RPMI7951 (cell line): ENCODE data around the gene CRY1. TPM values are rescaled to one million over a fixed set of nuclear protein-coding genes. Genes with fewer than 3 reads are reported as not detected.
"Not testable (repeated sequence)": the region's sequence is repeated elsewhere in the genome, so short reads cannot be mapped to it uniquely, and the experiment has no call there.

Source experiments
- DNase-seq: peaks from one replicate; pipeline ENCODE4 v3.0.0-alpha.2; 2012; ENCODE audit warnings: low read depth
- total RNA-seq: library from RNA; depleted of rRNA; stranded (reverse); fragments of >200 nt; shearing (Covaris generic); gene quantifications from 2 replicates; pipeline ENCODE4 v1.2.3, GENCODE V29; 2014

CRY1 gene
- total RNA-seq, 1 experiment from 2014 or later: 17.2 TPM

DNA sequence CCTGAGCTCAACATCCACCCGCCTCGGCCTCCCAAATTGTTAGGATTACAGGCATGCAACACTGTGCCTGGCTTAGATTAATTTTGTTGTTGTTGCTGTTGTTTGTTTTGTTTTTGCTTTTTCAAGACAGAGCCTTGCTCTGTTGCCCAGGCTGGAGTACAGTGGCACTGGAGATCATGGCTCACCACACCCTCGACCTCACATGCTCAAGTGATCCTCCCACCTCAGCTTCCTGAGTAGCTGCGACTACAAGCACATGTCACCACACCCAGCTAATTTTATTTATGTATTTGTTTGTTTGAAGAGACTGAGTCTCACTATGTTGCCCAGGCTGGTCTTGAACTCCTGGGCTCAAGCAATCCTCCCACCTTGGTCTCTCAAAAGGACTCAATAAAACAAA is 26.7 kb downstream of the CRY1 start:
- no peak for DNase-seq

DNA sequence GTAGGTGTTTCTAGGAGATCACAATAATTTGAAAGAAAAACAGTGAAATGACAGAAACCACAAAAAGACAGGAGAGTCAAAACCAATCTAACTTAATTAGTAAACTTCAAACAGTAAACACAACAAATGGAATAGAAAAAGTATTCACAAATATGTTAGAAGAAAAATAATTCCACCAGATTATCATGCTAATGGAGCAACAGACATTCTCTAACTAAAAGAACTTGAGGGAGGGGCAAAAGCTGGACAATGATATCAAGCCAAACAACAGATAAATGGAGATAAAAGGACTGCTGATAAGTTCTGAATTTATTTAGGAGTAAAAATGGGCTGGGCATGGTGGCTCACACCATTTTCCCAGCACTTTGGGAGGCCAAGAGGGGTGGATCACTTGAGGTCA is 28.7 kb downstream of the CRY1 start:
- DNase-seq: no peak

DNA sequence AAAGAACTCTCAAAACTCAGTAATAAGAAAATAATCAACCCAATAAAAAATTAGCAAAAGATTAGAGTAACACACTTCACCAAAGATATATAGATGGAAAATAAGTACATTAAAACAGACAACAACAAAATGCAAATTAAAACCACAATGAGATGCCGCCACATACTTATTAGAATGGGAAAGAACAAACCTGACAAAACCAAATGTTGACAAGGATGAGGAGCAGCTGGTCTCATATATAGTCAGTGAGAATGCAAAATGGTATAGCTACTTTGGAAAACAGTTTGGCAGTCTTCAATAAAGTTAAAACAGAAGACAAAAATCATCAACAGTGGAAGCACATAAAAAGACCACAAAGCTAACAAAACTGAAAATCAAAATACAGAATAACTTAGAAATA is 29.1 kb downstream of the CRY1 start:
- DNase-seq: no peak

DNA sequence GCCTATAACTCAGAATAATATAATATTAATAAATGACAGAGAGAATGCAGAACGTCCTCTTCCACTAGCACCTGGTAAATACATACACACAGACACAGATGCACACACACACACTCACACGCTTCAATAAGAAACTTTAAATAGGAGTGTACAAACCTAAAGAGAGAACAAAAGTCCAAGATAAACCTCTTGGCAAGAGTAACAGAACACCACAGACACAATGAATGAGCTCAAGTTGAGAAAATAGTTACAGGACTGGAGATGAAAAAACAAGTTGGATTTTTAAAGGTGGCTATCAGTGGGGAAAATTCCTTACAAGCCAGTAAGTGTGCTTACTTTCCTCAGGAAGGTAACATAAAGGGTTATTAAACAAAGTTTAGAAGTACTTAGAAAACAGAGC is 35.2 kb downstream of the CRY1 start:
- no peak for DNase-seq

DNA sequence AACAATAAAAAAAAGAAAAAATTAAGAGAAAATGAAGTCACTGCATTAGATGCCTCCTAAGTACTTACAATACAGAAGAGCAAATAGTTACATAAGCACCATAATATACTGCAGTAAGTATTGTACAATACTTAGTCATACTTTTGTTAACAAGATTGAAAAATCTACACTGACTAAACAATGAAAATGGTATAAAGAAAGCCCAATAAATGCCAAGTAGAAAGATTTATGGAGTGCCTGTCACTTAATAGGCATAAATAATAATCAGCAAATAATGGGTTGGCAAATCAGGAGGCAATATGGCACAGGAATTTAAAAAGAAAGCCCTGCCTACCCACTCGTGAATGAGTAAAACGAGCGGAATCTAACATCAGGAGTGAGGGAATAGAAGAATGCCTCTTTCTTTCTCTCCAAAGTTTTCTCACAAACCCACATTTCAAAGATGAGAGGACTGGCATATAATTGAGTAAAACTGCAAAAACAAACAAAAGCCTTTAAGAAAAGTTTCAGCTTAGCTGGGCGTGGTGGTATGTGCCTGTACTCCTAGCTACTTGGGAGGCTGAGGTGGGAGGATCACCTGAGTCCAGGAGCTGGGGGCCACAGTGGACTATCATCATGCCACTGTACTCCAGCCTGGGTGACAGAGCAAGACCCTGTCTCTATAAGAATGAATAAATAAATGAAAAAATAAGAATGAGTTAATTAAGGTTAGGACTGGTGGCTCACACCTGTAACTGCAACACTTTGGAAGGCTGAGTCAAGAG is 36.1 kb downstream of the CRY1 start:
- DNase-seq: no peak

DNA sequence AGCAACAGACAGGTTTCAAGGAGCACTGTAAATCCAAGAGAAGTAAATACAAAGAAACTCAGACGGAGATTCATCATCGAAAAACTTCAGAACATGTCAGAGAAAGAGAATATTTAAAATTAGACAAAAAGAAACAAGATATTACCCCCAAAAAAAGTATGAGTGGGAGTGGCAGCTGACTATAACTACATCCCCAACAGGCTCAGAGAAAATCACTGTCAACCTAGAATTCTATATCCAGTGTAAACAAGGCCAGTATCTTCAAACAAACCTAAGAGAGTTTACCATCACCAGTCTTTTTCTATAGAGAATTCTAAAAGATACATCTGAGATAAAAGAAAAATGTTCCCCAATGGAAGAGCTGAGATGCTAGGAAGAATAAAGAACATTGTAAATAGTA is 39.6 kb downstream of the CRY1 start:
- no peak for DNase-seq

DNA sequence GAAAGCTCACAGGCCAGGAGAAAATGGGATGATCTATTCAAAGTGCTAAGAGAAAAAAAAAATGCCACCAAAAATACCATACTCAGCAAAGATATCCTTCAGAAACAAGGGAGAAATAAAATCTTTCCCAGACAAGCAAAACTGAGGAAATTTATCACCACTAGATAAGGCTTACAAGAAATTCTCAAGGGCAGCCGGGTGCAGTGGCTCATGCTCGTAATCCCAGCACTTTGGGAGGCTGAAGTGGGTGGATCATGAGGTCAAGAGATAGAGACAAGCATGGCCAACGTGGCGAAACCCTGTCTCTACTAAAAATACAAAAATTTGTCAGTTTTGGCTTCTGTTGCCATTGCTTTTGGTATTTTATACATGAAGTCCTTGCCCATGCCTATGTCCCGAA is 48.2 kb downstream of the CRY1 start:
- no peak for DNase-seq

DNA sequence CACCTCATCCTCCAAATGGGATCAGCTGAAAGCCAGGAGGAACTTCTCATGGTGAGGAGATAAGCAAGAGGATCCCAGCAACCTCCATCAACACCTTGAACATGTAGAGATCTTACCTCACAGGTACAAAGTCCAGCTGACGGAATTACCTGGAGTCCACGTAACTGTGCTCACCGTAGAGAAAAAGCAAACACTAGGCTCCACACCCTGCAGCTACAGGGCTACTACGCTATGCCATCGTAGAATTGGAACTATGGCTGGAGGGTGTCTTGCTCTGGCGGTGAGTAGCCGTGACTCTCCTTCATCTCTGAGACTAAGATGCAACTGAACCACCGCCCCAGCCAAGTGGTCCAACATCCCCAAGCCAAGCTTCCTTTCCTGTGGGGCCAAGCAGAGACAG is 50.5 kb downstream of the CRY1 start:
- no peak for DNase-seq

DNA sequence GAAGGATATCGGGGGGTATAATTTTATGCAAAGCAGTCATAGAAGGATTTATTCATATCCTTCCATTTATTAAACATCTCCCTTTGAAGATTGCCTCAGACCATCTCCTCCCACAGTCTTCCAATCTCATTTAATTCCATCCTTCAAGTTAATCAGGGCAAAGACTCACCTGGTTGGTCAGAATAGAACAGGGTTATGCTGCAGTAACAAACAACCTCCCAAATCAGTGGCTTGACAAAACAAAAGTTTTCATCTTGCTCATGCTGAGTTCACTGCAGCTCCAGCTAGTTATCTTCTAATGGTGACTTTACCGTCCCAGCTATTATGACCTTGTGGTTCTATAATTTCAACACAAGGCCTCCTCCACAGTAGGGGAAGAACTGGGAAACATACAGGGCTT is 57.6 kb downstream of the CRY1 start:
- DNase-seq: no peak

DNA sequence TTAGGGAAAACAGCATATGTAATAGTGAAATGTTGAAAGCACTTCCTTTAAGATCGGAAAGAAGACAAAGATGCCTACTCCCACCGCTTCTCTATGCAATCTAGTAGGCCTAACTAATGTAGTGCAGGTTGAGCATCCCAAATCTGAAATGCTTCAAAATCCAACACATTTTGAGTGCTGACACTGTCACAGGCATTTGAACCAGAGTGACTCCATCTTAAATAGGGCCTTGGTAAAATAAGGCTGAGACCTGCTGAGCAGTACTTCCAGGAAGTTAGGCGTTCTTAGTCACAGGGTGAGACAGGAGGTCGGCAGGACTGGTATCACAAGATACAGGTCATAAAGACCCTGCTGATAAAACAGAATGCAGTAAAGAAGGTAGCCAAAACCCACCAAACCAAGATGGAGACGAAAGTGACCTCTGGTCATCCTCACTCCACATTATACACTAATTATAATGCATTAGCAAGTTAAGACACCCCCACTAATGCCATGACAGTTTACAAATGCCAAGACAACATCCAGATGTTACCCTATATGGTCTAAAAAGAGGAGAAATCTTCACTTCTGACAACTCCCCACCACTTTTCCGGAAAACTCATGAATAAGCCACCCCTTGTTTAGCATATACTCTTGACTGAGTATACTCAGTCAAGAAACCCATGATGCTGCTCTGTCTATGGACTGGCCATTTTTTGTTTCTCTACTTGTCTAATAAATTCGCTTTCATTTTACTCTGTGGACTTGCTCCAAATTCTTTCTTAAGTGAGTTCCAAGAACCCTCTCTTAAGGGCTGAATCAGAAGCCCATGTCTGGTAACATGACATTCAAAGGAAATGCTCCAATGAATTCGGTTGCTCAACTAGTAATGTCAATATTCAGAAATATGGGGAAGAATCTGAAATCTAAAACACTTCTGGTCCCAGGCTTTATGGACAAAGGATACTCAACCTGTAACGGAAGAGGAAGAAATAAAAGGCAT is 59.3 kb downstream of the CRY1 start:
- no peak for DNase-seq

DNA sequence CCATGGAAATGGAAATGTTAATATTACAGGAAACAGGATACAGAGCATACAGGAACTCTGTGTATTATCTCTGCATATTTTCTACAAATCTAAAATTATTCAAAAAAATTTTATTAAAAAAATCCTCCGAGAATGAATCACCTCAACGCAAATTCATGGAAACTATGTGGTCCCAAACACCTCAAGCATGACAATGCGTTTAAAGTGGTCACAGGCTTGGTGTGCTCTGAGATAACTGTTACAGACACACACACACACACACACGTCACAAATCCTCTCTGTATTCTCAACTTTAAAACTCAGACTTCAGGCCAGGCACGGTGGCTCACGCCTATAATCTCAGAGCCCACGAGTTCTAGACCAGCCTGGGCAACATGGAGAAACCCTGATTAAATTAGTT is 61.1 kb downstream of the CRY1 start:
- DNase-seq: no peak

DNA sequence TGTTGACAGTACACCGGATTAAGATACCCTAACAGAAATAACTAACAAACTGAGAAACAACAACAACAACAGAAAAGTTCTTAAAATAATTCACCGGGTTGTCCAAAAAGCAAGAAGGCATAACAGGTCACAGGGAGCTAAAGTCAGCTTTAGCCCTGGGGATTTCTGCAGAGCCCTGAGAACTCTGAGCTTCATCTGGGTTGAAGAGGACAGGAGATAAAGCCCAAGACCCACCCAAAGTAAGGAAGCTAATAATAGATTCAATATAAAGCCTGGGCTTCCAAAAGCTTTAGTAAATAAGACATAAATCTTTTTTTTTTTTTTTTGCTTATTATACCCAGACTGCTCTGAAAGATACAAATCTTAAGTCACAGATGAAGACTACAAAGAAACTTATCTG is 62.3 kb downstream of the CRY1 start:
- no peak for DNase-seq

DNA sequence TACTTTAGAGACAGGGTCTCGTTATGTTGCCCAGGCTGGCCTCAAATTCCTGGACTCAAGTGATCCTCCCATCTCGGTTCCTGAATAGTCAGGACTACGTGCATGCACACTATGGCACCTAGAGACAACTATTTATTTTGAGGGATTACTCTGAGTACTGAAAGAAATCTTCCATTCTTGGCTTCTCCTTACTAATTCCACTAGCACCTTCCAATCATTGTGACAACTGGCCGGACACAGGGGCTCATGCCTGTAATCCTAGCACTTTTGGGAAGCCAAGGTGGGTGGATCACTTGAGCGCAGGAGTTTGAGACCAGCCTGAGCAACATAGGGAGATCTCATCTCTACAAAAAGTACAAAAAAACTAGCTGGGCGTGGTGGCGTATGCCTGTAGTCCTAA is 64.3 kb downstream of the CRY1 start:
- DNase-seq: no peak

DNA sequence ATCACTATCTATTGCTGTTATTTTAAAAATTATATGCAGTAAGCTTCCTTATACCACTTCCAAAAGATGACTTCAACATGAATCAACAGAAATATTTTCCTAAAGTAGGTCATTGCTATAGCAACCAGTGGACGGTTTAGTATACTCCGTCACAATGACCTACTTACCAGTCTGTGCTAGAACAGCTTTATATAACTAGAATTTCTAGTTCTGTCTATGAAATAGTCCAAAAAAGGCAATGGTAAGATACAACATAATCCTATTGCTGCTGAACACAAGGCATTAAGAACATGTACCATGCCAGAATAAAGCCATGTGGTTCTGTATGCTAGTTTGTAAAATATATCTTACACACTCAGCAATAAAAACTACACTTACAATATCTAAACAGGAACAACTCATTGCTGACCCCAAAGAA is 65.7 kb downstream of the CRY1 start:
- DNase-seq: peak; percentile 73

DNA sequence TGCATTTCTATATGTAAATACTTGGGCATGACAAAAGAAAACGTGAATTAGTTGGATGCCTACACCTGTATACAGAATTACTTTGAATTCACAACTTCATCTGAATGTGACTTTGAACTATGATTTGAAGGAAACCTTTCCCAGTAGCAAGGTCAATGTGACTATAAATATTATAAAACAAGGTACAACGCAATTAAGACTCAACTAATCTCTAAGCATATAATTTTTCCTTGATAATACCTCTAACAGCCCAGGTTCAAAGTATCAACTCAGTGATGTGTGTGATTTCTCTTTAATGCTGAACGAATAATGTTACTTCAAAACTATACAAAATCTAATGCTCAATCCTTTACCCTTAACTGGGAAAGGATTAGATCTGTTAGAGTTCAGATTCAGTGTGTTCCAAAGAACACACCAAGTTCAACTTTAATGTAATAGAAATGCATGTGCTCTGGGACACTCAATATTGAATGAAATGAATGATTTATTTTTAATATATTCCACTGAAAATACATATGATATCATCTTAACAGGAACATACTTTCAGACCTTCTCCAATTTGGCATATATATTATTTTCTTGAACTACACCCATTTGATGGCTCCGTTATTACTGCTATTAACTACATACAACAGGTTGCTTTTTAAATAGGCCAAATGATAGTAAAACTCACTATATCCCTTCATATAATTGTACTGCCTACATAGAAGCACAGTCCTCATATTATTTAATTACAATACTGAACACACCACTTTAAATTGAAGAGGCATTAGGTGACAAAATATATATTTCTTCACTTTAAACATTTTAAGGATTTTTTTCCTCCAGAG is 66.3 kb downstream of the CRY1 start:
- DNase-seq: no peak

DNA sequence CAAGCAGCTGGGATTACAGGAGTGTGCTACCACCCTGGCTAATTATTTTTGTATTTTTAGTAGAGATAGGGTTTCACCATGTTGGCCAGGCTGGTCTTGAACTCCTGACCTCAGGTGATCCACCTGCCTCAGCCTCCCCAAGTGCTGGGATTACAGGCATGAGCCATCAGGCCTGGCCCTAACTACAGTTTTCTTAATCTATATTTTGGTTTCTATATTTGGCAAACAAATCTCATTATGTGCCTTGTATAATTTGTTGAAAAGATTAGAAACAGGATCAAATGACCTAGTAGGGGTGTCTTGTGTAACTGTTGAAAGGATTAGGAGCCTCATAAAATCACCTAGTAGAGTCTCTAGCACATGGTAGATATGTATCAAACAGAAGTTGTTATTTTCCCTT is 67.0 kb downstream of the CRY1 start:
- DNase-seq: not testable (repeated sequence)

DNA sequence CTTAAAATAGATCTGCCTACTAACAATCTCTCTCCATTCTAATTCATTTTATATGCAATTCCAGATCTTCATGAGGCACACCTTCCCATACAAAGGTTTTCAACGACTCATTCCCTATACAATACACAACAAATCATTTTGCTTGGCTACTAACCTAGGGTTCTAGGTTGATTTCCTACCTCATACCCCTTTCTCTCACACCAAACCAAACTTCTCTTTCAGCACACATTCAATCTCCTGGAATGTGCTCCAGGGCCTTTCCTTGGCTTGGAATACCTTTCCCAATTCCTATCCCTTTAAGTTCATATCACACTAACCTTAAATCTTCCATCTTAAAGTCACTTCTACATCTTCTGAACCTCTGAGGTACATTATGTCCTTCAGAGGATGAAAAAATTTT is 67.7 kb downstream of the CRY1 start:
- DNase-seq: no peak

DNA sequence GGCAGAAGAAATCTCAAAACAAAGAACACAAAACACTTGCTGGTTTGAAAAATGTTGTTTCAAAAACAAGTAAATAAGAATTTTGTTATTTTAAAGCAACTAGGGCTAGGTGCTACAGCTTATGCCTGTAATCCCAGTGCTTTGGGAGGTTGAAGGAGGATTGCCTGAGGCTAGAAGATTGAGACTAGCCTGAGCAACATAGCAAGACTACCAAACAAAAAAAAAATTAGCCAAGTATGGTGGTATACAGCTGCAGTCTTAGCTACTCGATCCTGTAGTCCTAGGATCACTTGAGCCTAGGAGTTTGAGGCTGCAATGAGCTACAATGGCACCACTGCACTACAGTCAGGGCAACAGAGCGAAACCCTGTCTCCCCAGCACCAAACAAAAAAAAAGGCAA is 73.8 kb downstream of the CRY1 start:
- no peak for DNase-seq

DNA sequence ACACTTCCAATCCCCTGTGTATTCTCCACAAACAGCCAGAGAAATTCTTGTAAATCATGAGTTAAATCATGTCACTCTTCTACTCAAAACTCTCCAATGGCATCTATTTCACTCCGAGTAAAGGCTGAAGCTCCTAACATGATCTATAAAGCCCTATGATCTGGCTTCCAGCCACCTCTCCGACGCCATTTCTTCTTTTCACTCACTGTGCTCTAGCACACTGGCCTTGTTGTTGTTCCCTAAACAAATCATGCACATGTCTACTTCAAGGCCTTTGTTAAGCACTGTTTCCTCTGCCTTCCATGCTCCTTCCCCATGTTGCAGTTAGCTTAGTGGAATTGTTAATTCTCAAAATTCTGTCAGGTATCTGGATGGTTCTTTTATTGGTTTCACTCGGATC is 76.3 kb downstream of the CRY1 start:
- no peak for DNase-seq

DNA sequence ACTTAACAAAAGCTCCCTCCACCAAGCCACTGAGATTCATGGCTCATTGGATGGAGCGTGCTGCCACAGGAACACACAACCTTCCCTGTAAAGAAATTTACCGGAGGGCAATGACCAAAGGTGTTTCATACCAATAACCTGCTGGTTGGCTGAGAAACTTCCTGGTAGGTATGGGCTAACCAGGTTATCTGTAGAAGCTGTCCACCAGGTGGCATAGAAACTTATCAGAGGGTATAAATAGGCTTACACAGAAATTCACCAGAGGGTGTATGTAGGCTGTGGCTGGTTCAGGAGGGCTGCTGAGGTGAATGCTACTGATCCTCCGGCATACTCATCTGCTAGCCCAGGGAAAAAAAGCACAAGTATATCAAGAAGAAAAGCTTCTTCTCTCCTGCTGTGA is 79.3 kb downstream of the CRY1 start:
- no peak for DNase-seq

DNA sequence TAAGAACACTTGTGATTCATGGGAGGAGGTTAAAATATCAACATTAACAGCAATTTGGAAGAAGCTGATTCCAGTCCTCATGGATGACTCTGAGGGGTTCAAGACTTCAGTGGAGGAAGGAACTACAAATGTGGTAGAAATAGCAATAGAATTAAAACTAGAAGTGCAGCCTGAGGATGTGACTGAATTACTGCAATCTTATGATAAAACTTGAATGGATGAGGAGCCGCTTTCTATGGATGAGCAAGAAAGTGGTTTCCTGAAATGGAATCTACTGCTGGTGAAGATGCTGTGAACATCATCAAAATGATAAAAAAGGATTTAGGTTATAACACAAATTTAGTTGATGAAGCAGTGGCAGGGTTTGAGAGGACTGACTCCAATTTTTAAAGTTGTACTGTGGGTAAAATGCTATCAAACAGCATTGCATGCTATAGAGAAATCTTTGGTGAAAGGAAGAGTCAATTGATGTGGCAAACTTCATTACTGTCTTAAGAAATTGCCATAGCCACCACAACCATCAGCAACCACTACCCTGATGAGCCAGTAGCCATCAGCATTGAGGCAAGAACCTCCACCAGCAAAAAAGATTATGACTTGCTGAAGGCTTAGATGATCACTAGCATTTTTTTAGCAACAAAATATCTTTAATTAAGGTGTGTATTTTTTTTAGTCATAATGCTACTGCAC is 80.5 kb downstream of the CRY1 start:
- no peak for DNase-seq

DNA sequence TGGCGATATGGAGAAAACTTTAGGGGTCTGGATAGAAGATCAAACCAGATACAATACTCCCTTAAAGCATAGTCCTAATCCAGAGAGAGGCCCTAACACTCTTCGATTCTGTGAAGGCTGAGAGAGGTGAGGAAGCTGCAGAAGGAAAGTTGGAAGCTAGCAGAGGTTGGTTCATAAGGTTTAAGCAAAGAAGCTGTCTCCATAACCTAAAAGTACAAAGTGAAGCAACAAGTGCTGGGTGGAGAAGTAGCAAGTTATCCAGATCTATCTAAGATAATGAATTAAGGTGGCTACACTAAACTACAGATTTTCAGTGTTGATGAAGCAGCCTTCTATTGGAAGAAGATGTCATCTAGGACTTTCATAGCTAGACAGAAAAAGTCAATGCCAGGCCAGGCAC is 81.8 kb downstream of the CRY1 start:
- DNase-seq: no peak
